HG03565 (cell line): ENCODE measurements around the gene ONECUT2.
A peak's percentile ranks its signal among the peaks of the same experiment; 100 is the strongest.
"Not testable (repeated sequence)": the region's sequence is repeated elsewhere in the genome, so short reads cannot be mapped to it uniquely, and the experiment has no call there.

Source experiments
- ATAC-seq: cut with Tn5 transposase; IDR thresholded peaks from one replicate; pipeline ENCODE4 v1.9.1; 2021; ENCODE audit warnings: mild to moderate bottlenecking, moderate library complexity; ENCODE audit not compliant: unreplicated experiment

The ONECUT2 gene

GRCh38 chr18:57434536-57435494 is at the start of gene ONECUT2:
ONECUT2 (plus strand) TSS chr18:57435374; CDS start chr18:57435717, 343 bp downstream.
- peak; percentile 73 for ATAC-seq

- ATAC-seq, result no peak
Measured at GRCh38 chr18:57389271-57389670, 45.9 kb upstream of the ONECUT2 start.

DNA sequence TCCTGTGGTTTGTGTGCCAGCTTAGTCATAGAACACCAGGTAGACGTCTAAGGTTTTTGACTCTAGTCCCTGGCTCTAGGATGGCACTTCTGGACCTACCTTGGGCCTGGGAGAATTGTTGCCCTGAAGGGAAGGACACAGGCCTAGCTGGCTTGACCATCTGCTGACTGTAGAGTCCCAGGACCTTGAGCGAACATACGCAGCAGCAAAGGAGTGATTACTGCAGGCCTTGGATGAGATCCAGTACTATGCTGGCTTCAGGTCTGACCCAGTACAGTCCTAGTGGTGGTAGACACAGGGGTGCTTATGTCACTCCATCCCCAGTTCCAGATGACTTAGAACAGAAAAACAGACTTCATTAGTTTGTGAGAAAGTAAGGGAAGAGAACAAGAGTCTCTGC is 45.1 kb upstream of the ONECUT2 start:
- ATAC-seq, result no peak

DNA sequence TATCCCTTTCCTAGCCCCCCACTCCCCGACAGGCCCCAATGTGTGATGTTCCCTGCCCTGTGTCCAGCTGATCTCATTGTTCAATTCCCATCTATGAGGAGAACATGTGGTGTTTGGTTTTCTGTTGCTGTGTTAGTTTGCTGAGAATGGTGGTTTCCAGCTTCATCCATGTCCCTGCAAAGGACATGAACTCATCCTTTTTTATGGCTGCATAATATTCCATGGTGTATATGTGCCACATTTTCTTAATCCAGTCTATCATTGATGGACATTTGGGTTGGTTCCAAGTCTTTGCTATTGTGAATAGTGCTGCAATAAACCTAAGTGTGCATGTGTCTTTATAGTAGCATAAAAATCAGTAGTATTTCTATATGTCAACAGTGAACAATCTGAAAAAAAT is 40.4 kb upstream of the ONECUT2 start:
- not testable (repeated sequence) for ATAC-seq

DNA sequence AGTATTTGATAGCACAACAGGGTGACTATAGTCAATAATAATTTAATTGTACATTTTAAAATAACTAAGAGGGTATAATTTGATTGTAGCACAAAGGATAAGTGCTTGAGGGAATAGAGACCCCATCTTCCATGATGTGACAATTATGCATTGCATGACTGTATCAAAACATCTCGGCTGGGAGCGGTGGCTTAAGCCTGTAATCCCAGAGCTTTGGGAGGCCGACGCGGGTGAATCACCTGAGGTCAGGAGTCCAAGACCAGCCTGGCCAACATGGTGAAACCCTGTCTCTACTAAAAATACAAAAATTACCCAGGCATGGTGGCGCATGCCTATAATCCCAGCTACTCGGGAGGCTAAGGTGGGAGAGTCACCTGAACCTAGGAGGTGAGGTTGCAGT is 38.3 kb upstream of the ONECUT2 start:
- not testable (repeated sequence) for ATAC-seq

DNA sequence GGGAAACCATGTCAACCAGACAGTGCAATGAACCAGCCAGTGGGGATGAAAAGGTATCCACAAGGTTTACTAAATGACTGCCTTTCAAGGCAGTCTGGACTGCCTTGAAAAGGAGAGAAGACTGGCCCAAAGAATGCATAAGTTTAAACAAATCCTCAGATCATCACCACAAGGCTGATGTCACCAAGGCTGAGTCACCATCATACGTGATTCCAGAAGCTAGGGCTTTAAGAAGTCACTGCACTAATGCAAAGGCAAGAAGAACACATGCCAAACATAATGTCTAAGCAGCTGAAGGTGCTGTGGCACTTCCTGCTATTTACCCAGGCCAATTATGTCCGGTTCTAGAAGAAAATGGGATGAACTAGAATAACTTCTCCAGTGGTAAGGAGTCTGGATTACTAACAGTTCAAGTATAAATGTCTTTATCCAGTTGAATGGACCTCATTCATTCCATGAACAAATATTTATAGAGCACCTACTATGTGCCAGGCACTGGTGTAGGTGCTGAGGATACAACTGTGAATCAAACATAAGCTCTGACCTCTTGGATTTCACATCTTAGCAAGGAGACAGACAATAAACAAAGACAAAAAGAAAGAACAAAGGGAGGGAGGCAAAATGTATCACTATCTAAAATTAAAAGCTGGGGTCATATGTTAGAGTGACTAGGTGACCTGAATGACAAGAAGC is 37.6 kb upstream of the ONECUT2 start:
- no peak for ATAC-seq

DNA sequence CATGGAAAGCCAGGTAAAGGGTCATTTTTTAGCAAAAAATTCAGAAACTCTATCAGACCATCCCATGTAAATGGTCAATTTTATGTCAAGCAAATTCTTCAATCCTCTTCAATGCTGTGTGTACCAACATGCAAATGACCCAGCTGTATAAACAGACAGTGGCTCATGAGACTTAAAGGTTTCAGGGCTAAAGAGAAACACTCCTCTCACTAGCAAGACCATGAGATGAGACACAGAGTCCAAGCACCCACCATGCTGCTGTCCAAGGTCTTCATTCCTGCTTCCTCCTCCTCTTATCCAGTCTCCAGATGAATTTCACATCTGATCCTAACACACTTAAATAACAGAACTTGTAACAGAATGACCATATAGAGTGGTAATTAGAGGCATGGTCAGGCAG is 30.8 kb upstream of the ONECUT2 start:
- no peak for ATAC-seq

GRCh38 chr18:57409650-57410049 is 25.5 kb upstream of the ONECUT2 start:
- ATAC-seq, result no peak

DNA sequence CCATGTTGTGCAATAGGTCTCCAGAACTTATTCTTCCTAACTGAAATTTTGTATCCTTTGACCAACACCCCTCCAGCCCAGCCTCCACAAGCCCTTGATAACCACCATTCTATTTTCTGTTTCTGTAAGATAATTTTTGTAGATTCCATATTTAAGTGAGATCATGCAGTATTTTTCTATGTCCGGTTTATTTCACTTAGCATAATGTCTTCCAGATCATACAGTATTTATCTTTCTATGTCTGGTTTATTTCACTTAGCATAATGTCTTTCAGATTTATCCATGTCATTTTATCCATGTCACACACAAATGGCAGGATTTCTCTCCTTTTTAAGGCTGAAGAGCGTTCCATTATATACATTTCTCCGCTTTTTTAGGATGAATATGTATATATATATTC is 24.4 kb upstream of the ONECUT2 start:
- no peak for ATAC-seq

- no peak for ATAC-seq
Measured at GRCh38 chr18:57416542-57416941, 18.6 kb upstream of the ONECUT2 start.

DNA sequence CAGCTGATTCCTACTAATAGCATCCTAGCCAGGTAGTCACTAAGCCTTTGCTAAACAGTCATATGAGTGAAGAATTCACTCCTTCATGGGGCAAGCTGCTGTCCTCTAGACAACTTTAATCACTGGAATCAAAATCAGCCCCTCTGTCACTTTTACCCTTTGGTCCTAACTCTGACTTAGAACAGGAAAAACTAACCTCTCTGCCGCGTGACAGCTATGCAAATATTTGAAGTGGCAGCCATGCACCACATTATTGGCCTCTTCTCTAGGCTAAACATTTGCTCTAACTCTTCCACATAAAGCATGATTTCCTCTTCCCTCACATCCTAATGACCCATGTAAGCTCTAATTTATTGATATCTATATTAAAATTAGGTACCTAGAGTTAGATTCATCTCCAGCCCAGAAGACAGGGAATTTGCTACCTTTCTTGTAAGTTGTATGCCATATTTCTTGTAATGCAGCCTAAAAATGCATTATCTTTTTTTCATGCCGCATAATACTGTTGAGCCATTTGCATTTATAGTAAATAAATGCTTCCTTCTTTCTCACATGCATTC is 12.8 kb upstream of the ONECUT2 start:
- ATAC-seq, result no peak

- ATAC-seq, result no peak
Measured at GRCh38 chr18:57423821-57424220, 11.4 kb upstream of the ONECUT2 start.

DNA sequence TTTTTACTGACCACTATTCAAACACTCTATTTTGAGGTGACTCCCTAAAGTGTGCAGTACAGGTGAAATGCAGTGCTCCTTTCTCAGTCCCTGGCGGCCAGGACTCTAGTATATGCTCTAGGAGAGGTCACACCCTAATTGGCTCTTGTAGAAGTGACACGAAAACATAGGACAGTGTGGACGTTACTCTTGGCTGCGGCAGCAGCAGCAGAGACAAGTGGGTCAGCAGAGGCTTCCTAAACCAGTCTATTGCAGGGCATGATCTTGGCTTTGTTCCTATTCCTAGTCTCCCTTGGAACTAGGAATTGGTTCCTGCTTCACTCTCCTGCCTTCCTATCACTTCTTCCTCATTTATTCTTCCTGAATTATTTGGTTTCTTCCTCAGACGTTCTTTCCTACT is 10.1 kb upstream of the ONECUT2 start:
- no peak for ATAC-seq

- ATAC-seq, result no peak
Measured at GRCh38 chr18:57426187-57426586, 9.0 kb upstream of the ONECUT2 start.

DNA sequence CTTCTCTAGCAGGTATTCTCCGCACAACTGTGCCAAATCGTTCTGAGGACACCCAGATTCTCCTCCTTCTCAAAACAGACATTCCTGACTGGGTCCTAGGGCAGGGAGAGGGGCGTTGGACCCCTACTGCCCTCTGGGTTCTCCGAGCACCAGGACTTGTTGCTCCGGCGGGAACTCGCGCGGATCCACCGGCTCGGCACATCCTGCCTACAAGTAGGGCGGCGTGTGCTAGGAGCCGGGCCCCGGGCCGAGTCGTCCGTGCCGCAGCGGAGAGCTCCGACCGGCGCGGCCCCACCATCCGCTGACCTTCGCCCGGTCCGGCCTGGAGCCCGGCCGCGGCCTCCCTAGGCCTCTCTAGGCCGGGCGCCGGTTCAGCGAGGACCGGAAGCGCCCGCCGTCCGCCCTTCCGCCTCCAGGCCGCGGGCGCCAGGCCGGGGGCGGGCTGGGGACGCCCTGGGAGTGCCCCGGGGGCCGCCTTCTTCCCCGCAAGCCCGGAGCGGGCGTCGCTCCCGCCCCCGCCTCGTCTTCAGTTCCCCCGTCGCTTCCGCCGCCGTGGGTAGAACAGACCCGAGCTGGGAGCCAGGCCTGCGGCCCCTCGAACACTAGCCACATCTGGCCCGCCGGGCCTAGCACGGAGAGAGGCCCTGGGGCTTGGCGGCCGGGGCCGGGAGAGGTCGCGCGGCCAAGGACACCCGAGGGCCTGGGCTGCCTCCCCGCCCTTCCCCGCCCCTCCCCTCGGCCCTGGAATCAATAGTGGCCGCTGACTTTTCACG is 7.6 kb upstream of the ONECUT2 start:
- ATAC-seq, result no peak

DNA sequence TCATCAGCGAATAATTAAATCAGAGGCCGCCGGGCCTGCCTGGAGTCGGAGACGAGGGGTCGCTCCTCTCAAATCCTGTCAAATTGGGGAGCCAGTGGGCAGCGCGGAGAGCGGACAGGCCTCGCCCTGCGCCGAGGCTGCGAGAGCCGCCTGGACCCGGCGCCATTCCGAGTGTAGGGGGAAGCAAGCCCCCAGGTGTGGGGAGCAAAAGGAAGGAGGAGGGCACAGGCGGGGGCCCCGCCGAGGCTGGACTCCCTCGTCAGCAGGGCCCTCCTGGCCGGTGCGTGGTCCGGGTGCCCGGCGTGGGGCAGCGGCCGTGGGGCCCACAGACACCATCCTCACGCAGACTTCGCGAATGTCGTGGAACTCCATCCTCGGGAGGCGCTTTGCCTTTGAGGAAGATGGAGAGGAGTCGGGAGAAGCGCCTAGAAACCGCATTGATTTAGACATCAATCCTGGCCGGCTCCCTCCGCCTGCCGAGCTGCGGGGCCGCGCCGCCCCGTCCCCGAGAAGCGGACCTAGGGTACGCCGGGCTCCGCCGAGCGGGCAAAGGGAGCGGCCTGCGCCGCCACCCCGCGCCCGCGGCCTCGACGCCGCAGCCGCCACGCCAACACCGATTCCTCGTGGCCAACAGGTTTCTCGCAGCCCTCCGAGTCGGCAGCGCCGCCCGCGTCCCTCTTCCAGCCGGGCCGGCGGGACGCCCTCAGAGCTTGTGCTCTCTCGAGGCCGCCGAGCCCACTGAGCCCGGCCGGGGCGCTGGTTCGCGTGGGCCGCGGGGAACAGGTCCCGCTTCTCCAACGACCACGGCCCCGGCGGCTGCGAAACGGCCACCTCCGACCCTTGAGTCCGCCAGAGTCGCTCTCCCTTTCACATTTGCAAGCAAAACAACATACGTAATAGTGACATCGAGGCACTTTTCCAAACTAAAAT is 6.7 kb upstream of the ONECUT2 start:
- no peak for ATAC-seq

DNA sequence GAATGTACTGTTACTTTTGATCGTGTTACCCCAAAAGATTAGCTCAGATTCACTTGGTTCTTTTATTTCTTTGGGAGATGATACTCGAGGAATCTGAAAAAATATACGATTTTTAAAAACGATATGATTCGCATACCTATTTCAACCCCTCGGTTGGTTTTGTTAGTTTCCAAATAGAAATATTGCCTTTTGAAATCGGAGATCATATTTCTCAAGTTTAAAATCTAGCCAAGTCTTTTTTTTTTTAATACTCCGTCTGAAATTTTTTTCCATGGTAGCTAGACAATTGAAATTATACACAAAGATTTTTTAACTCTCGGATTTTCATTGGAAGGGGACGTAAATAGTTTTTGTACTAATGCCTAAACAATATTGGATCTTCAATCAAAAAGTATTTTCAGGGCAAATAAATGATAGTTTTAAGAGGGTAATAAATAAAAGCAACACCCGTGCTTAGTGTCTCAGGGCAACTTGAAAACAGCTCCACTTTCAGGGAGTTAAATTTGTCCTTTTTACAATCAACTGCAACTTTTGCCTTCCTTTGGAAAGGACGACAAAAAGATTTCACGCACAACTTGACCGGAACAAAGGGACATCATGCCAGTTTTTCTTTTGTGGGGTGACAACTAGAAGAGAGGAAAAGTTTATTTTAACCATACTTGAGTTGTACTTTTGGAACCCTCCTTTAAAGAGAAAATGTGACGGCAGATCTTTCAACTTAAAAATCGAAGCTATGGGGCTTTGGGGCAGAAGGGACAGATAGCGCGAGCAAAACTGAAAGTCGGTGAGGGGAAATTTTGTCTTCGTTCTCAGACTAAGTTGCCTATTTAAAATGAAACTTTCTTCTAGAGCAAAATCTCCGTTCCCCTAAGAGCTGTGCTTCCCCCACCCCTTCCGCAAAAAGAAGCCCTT is 5.8 kb upstream of the ONECUT2 start:
- ATAC-seq, result no peak

GRCh38 chr18:57430079-57431001 is 4.8 kb upstream of the ONECUT2 start:
- no peak for ATAC-seq
